A549 (cell line): ENCODE results near the gene CLDN25.

Experiments
- CBX2 ChIP-seq: fragments of 200-600 bp; sonication (generic); IDR thresholded peaks from 2 replicates; pipeline ENCODE4 v1.6.1; 2016; ENCODE audit warnings: low read depth, mild to moderate bottlenecking, borderline replicate concordance
- CTCF ChIP-seq: fragments of >200 bp; sonication (Bioruptor Twin); formaldehyde crosslinking; IDR thresholded peaks from 3 replicates; pipeline ENCODE4 v1.5.1; 2016
- HMGXB4 ChIP-seq: fragments of 250-450 bp; sonication (Bioruptor Pico); IDR thresholded peaks from 2 replicates; pipeline ENCODE4 v1.5.0; 2021; ENCODE audit warnings: mild to moderate bottlenecking, moderate library complexity, borderline replicate concordance
- MAZ ChIP-seq: fragments of 150-350 bp; IDR thresholded peaks from 2 replicates; pipeline ENCODE4 v1.6.1; 2014; ENCODE audit warnings: antibody characterized with exemption, low read depth, low read length, borderline replicate concordance
- NFE2L2 ChIP-seq: fragments of 150-350 bp; conservative IDR thresholded peaks from 2 replicates; pipeline ENCODE4 v1.6.1; 2014; ENCODE audit warnings: low read length
- NR3C1 ChIP-seq: fragments of >200 bp; sonication (Bioruptor Twin); formaldehyde crosslinking; IDR thresholded peaks from 3 replicates; pipeline ENCODE4 v1.6.1; 2017
- POLR2A ChIP-seq: IDR thresholded peaks from 2 replicates; pipeline ENCODE4 v1.6.1; 2012; ENCODE audit warnings: mild to moderate bottlenecking, low read length
- REST ChIP-seq: fragments of 200-600 bp; sonication (generic); IDR thresholded peaks from 2 replicates; pipeline ENCODE4 v1.6.1; 2016; ENCODE audit warnings: antibody characterized with exemption, mild to moderate bottlenecking, moderate library complexity
- USF2 ChIP-seq: fragments of 450-650 bp; IDR thresholded peaks from 2 replicates; pipeline ENCODE4 v1.6.1; 2014; ENCODE audit warnings: antibody characterized with exemption

GRCh38 chr11:113817162-113817561 is 37.6 kb downstream of the CLDN25 start:
- TF ChIP-seq CTCF = no peak
- TF ChIP-seq HMGXB4 = no peak
- no peak for TF ChIP-seq NFE2L2
- TF ChIP-seq NR3C1 = no peak
- TF ChIP-seq USF2 = no peak
- TF ChIP-seq POLR2A = no peak
- no peak for TF ChIP-seq REST
- no peak for TF ChIP-seq CBX2
- no peak for TF ChIP-seq MAZ
